Activated CD8-positive, alpha-beta memory T cell treated with anti-CD3 and anti-CD28 coated beads for 1 hour (primary cell): ENCODE measurements around the gene USP32.

Source experiments
- DNase-seq, 2 donors: peaks; one replicate each; pipeline ENCODE4 v3.0.0-alpha.2; 2020; ENCODE audit warnings: low read depth in 1 of 2; ENCODE audit errors: extremely low read depth in 1 of 2

USP32 gene

DNA sequence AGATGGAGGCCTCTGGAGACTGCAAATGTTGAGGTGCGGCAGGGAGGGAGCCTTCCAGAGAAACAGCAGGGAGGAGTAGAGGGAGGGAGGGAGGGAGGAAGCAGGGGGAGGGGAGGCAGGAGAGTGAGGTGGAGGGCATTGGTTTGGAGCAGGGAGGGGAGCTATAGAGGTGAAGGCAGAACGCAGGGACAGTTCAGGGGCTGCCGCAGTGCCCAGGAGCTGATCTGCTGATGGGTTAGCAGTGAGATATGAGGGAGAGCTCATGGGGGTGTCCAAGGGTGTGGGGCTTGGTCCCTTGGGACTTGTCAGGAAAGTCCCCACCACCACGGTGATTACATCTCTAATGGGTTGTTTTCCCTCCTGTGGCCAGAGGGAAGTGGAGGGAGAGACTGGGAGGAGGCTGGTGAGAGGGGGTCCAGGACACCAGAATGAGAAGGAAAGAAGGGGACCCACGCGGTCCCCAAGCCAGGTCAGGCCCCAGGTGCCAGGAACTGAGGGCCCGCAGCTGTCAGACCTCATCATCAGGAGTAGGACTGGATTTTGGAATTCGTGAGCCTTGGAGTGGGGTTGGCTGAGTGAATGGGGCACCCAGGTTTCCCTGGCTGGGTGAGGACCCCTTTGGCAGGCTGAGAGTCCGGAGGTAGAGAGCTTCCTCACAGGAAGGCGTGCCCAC lies 231.0 kb downstream of the USP32 start:
- no peak for DNase-seq

DNA sequence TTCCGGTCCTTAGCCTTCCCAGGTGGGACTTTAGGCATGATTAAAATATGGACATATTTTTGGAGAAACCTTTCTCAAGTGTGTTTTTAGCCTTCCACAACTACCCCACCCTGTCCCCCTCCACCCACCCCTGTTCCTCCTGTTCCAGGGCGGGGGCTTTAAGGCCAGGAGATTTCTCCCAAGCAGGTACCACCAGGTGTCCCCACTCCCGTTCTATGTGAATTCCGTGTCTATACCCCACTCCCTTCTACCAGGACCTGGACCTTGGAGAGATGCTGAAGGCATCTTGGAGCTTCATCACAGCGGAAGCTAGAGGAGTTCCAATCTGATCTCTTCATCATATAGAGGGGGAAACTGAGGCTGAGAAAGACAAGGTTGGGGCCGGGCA lies 232.5 kb downstream of the USP32 start:
- no peak for DNase-seq

DNA sequence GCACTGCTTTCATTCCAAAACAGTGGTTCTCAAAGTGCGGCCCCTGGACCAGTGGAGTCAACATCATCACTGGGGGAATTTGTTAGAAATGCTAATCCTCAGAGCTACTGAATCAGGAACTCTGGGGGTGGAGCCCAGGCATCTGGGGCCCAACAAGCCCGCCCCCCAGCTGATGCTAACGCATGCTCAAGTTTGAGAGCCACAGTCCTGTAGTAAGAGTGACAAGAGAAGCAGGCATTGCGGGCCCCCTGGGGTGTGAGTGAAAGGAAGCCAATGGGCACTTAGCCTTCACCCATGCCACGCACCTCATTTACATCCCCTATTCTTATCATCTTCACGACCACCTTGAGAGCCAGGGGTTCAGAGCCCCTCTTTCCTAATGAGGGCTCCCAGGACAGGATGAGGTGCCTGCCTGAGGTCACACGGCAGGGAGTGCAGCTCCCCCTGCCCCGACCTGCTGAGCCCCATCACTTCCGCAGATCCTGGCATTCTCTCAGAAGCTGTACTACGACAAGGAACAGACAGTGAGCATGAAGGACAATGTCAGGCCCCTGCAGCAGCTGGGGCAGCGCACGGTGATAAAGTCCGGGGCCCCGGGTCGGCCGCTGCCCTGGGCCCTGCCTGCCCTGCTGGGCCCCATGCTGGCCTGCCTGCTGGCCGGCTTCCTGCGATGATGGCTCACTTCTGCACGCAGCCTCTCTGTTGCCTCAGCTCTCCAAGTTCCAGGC lies 233.0 kb downstream of the USP32 start:
- DNase-seq: no peak

DNA sequence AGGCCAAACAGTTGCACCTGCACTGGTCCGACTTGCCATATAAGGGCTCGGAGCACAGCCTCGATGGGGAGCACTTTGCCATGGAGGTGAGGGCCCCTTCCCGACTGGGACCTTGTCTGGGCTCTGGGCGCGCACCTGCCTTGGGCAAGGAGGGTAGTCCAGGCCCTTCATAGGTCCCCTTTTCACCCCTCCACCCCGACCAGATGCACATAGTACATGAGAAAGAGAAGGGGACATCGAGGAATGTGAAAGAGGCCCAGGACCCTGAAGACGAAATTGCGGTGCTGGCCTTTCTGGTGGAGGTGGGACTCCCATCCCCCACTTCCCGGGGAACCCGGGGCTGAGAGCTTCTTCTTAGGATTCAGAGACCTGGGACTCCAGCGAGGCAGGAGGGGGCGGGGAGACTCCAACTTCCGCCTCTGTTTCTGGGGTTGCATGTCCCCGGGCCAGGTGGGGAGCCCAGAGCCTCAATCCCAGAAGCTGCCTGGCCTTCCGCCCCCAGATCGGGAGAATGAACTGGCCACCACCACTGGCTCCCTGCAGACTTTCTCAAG lies 234.4 kb downstream of the USP32 start:
- DNase-seq: no peak

DNA sequence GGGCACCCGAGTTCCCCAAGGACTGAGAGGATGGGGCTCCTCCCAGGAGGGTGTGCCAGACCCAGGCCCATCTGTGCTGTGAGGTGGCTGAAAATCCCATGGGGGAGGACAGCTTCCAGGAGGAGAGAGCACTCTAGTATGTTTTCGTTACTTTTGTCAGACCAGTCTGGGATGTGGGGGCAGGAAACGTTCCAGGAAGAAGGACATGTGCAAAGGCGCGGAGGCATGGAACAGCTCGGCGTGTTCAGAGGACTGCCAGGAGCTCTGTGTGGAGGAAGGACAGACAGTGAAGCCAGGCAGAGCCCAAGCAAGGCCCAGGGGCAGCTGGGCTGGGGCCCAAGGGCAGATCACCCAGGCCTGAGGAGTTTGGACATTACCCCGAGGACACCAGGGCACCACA lies 235.2 kb downstream of the USP32 start:
- no peak for DNase-seq

DNA sequence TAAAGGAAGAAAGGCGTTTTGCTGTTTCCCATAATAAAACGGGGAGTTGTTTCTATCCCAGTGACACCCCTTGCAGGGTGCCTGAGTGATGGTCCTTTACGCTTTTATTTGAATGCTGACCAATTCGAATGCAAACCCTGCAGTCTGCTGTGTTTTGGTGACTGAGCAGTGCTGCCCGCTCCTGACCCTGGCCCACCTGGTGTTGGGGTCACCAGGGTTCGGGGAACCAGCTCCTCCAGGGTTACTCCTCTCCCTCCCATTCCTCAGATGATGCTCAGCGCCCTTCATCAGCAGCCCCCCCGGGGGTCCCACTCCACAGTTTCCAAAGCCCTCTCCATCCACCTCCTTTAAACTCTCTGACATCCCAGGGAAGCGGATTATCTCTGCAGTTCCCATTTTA lies 236.1 kb downstream of the USP32 start:
- DNase-seq: no peak

DNA sequence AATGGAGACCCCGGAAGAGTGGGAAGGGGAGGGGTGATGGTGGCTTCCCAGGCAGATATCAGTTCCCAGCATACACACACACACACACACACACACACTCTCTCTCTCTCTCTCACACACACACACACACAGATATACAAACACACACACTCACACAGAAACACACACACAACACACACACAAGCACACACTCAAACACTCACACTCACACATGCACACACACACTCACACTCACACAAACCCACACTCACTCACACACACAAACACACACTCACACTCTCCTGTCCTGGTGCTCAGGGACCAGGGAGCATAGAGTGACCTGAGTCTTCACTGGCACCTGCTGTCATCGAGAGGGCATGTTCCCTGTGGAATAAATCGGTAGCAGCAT lies 236.5 kb downstream of the USP32 start:
- DNase-seq: no peak

DNA sequence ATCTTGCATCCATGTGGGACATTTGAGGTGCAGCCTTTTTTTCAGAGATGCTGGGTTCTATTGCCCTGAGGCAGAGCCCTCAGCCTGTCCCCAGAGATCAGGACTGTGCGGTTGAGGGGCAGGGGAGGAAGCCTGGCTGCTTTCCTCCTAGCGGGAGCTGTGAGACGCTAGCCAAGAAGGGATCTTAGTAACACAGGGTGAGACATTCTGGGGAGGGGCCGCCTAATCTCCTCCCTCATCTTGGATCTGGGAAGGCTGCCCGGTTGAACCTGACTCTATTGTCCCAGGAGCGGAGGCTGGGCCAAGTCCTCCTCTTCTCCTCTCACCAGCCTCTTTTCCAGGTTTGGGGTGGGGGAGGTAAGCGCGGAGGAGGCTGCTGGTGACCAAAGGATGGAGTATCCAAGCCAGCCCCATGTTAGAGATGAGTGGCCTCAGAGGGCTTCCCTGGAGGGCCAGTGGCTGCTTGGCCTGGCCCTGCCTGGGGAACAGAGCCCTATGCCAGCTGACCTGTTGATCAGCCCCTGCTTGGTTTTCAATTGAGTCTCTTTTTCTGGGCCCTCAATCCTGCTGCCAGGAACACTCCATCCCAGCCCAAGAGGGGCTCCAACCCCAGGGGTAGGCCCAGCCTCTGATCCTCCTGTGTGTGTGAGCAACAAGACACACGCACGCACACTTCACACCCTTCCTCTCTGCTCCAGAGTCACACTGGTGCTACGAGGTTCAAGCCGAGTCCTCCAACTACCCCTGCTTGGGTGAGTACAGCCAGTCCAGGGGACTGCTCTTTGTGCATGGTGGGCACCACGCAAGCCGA lies 237.1 kb downstream of the USP32 start:
- no peak for DNase-seq

DNA sequence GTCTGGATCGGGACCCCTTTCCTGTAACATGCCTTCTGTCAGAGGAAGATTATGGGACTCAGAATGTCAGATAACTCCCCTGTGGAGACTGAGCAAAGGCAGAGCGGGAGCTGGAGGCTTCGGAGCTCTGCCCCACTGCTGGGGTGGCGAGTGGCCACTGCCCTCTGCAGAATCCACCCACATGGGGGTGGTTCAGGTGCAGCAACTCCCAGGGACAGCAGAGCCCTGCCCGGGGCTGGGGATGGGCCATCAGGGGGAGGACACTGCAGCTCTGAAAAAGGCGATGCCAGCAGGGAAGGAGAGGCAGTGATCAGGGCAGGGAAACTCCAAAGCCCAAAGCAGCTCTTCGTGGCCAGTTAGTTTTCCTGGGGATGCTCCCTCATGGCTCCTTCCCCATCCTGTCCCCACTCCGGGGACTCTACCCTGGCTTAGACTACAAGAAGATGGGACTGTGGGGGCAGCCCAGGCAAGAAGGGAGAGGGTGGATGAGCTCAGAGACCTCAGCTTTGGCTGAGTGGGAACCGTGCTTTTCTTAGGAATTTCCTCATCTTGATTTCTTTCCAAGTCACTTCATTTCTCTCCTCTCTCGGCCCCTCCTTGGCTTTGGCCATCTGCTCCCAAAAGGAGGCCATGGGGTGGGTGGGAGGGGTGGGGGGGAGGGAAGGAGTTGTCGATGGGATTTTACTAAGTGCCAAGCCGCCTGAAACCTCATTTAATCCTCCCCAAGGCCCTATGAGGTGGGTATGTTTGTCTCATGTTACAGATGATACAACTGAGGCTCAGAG lies 238.1 kb downstream of the USP32 start:
- no peak for DNase-seq

DNA sequence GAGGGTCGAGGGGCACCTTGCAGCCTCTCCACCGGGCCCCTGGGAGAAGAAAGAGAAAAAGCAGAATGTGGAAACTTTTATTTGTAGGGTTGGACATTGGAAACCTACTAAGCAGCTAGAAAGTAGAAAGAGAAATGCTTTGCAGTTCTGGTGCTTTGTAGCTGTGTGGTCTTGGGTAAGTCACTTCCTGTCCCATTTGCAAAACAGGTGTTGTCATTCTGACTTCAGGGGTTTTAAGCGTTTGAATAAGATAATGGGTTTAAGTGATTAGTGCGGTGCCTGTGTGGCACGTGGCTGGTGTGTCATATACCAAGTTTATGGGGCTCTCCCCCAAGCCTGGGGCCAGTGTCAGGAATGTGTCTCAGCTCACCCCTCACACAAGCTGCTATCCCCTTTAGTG lies 240.6 kb downstream of the USP32 start:
- no peak for DNase-seq

DNA sequence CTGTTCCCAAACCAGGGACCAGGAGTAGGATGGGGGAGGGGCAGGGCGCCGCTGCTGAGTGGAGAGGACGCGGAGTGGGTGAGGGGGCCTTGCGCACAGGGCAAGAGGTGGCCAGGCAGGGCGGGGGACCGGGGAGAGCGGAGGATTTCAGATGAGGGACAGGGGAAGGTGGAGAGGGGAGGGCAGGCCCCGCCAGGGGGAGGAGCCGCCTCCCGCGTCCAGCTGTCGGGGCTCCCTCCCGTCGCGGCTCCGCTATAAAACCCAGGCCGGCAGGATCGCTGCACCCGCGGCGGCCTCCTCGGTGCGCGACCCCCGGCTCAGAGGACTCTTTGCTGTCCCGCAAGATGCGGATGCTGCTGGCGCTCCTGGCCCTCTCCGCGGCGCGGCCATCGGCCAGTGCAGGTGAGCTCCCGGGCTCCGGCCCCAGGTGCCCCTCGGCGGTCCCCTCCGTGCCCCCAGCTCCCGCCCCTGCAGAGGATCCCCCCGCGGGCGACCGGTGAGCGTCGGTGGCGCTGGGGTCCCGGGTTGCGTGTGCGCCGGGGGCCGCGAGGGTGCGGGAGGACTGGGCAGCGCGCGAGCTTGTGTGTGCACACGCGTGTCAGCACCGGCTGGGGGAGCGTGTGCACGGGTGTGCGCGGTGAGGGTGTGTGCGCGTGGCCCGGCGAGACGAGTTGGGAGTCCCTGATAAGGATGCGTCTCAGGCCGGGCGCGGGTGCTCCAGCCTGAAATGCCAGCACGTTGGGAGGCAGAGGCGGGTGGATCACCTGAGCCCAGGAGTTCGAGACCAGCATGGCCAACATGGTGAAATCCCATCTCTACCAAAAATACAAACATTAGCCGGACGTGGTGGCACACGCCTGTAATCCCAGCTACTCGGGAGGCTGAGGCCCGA lies 242.0 kb downstream of the USP32 start, which contains the start of gene CA4:
TSS of gene CA4 (plus strand) at position 283 of the 892 bp plus-strand sequence. CDS start at position 345, 62 bp downstream.
- DNase-seq: no peak

DNA sequence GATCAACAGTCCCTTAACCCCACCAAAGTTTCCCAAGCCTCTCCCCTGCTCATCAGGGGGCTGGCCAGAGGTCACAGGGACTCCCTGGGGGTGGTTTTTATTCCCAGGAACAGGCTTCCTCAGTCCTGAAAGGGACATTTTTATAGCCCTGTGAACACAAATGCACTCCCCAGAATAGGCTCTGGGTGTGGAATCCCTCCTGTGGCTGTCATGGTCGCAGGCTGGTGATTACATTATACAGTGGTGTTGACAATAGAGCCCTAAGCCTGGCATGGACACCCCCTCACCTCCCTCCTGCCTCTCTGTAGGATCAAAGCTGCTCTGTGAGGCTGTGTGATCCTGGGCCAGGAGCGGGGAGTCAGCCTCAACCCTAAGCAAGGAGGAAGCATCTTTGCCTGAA lies 243.6 kb downstream of the USP32 start:
- DNase-seq: no peak

DNA sequence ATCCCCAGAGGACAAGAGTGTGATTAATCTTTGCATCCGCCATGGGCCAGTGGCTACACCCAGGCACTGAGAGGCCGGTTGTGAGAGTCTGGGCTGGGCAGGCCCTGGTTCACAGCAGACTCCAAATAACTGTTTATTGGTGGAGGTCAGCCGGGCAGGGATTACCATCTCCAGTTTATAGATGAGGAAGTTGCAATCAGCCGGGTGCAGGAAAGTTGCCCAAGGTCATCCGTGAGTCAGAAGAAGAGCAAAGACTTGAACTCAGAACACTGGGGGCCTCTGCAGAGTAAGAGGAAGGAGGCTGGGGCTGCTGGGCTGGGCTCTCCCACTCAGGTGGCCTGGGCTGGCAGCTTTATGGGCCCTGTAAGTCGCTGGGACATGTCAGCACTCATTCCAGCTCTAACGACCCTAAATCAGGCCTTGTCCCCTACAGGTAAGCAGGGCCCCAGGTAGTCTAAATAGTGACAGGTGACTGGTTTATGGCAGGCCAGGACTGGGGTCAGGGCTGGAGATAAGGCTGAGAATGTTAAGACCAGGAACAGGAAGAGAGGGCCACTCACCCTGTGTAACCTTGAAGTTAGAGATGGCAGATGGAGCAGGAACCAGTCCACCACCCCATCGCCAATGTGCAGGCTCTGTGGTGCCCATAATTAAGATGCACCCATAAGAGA lies 244.2 kb downstream of the USP32 start:
- DNase-seq: no peak

DNA sequence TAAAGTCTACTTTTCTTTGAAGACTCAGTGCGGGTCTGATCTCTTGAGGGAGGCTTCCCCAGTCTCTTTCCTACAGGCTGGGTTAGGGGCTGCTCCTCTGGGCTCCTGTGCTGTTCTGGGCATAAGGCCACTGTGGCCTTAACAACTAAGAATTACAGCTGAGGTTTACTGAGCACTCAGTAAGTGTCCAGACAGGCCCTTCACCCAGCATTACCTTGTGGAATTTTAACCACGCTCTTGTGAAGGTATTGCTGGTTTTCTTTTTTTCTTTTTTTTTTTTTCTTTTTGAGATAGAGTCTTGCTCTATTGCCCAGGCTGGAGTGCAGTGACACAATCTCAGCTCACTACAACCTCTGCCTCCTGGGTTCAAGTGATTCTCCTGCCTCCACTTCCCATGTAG lies 245.7 kb downstream of the USP32 start:
- DNase-seq: no peak

DNA sequence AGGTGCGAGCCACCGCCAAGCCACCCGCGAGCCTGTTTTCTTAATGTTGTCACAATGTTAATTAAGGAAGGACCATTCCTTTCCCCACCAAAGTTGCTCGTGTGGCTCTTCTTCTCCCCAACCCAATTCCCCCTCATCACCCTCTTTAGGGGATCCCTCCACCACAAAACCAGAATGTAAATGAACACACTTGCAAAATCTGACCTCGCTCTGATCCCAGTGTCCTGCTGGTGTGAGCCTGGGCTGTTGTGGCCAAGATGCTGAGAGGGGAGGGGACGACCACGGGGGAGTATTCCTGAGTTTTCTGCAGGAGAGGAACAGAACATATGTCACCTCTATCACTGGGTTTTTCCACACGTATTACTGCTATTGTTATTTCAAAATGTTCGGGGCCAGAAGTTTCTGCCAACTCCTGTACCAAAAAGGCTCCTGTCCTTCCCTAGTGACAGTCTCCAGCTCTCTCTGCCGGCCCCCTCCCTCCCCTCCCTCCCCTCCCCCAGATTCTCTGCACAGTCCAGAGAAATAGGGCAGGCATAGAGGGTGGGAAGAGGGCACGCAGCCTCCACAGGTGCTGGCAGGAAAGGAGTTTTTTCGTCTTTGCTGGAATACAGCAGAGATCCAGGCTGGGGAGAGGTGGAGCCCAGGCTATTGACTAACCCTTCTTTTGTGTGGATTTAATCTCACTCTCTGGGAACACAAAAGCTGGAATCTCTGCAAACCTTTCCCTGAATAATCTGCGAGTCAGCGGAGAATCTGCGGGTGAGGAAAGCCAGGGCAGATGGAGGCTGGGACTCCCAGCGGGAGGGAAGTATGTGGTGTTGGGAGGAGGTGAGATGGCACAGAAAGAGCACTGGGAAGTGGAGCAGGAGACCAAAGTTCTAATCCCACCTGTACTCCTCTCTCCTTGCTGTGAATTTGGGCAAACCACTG lies 246.7 kb downstream of the USP32 start:
- DNase-seq: no peak

DNA sequence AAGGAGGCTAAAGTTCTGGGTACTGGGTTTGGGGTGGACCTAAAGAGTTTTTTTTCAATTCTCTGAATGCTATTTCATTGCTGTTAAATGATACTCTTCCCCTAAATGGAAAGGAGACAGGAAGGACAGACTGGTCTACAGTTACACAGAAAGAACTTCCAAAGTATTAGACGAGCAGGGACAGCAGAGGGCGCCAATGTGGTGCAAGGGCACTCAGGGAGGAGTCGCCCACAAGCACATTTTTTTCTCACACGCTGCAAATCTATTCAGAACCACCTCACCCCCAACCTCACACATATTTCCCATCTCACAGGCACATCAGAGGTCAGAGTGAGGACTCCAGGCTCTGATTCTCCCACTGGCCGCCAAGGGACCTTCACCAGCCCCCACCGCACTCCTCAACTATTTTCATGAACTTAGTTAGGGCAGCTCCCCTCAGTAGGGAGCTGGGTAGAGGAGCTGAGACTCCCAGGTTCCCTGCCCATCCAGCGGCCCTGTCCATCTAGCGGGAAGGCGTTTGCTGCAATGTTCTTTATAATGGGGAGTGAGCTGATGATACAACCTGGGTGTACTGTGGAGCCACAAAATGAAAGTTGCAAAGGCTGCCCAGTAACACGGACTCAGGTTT lies 248.9 kb downstream of the USP32 start:
- peak; percentile 51 to 61 for DNase-seq

DNA sequence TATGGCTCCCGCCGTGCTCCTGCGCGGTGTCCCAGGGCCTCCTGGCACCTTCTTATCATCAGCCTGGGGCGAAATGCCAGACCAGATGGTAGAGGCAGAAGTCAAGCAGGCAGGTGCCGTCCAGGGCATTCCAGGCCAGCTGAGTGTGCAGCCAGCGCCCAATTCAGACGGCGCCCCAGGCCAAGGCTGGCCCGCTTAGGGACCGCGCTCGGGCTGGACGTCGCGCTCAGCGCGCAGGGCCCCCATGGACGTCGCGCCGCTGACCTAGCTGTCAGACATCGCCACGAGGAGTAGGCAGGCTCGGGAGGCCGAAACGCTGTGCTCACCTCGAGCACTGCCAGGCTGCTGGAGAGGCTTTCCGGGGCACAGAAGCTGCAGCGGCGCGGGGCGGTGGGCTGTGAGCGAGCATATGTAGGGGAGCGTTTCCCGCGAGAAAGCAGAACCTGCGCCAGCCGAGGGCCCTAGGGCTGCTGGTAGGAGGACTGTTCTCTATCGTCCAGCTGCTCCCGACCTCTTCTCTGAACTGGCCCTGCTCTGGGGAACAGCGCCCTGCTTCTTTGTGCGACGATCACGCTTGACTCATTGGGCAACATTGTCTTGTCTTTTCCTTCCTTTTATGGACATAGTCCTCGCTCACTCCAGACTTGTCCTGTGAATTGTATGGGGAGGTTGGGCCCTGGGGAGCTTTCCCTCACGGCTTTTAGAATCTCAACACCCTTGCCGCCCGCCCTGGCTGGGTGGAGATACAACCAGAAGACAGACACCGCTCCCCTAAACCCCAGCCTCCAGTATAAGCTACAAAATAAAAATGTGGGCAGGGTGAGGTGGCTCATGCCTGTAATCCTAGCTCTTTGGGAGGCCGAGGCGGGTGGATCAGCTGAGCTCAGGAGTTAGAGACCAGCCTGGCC lies 250.6 kb downstream of the USP32 start:
- no peak for DNase-seq
